HepG2 (cell line): ENCODE results near the gene STXBP2. TPM values are rescaled to one million over a fixed set of nuclear protein-coding genes. Genes with fewer than 3 reads are reported as not detected.

Source experiments
- DNMT3B ChIP-seq: conservative IDR thresholded peaks from 2 replicates; pipeline ENCODE4 v1.6.1; 2016; ENCODE audit warnings: missing biosample characterization, control low read depth
- MAF1 ChIP-seq: sonication (generic); formaldehyde crosslinking; IDR thresholded peaks from 2 replicates; pipeline ENCODE4 v1.5.0; 2020; ENCODE audit warnings: missing genetic modification reagents, borderline replicate concordance
- MTA1 ChIP-seq: sonication (generic); formaldehyde crosslinking; IDR thresholded peaks from 2 replicates; pipeline ENCODE4 v1.4.0; 2020; ENCODE audit warnings: missing genetic modification reagents, mild to moderate bottlenecking, borderline replicate concordance
- NFIC ChIP-seq: IDR thresholded peaks from 2 replicates; pipeline ENCODE4 v1.6.1; 2012; ENCODE audit warnings: mild to moderate bottlenecking, low read length, inconsistent platforms
- SOX6 ChIP-seq, 2 experiments: fragments of 450-650 bp in 1 of 2; sonication (generic) in 1 of 2; formaldehyde crosslinking in 1 of 2; IDR thresholded peaks; 2 replicates each; pipeline versions ENCODE4 v1.4.0 to v1.6.1; 2017 to 2020; ENCODE audit warnings: antibody characterized with exemption in 1 of 2, mild to moderate bottlenecking in 1 of 2, missing genetic modification reagents in 1 of 2
- SP5 ChIP-seq: IDR thresholded peaks from 2 replicates; pipeline ENCODE4 v1.6.1; 2016; ENCODE audit warnings: low read depth, borderline replicate concordance
- STAT5B ChIP-seq: sonication (generic); formaldehyde crosslinking; IDR thresholded peaks from 2 replicates; pipeline ENCODE4 v1.4.0; 2020; ENCODE audit warnings: missing genetic modification reagents
- TCF12 ChIP-seq, 2 experiments: fragments of 450-650 bp in 1 of 2; sonication (generic) in 1 of 2; formaldehyde crosslinking in 1 of 2; IDR thresholded peaks; 2 replicates each; pipeline versions ENCODE4 v1.6.1 to v1.8.0; 2017 to 2022; ENCODE audit warnings: antibody characterized with exemption in 1 of 2, mild to moderate bottlenecking in 1 of 2, missing genetic modification reagents in 1 of 2, moderate library complexity in 1 of 2
- ZNF547 ChIP-seq: sonication (generic); formaldehyde crosslinking; IDR thresholded peaks from 2 replicates; pipeline ENCODE4 v1.5.1; 2020; ENCODE audit warnings: mild to moderate bottlenecking, missing genetic modification reagents
- ZNF773 ChIP-seq: sonication (generic); formaldehyde crosslinking; IDR thresholded peaks from 2 replicates; pipeline ENCODE4 v1.4.0; 2020; ENCODE audit warnings: missing genetic modification reagents, borderline replicate concordance
- ZNF776 ChIP-seq: sonication (generic); formaldehyde crosslinking; IDR thresholded peaks from 2 replicates; pipeline ENCODE4 v1.4.0; 2020; ENCODE audit warnings: mild to moderate bottlenecking, missing genetic modification reagents
- polyA plus RNA-seq, 8 experiments: library from polyadenylated mRNA; depleted of rRNA in 3 of 8; stranded (reverse) in 7 of 8; unstranded in 1 of 8; fragments of >200 nt; fragmentation: Illumina TruSeq in 4 of 8; extraction: Trizol in 4 of 8; gene quantifications; 2 replicates each; pipeline versions ENCODE4 v1.2.1 to v1.2.3, GENCODE V29; 2011 to 2016; ENCODE audit warnings: low read depth in 4 of 8, missing spikeins in 1 of 8, mixed read lengths in 1 of 8; ENCODE audit not compliant: insufficient read depth in 1 of 8
- total RNA-seq, 5 experiments: library from RNA; depleted of rRNA; stranded (reverse); fragments of >200 nt; fragmentation: Illumina TruSeq; extraction: Trizol; gene quantifications; 2 replicates each; pipeline ENCODE4 v1.2.3, GENCODE V29; 2016; ENCODE audit warnings: low read depth in 1 of 5
- TF ChIP-seq, protein P1 (sequence below): sonication (generic); formaldehyde crosslinking; IDR thresholded peaks from 2 replicates; pipeline ENCODE4 v1.4.0; 2020; ENCODE audit warnings: missing genetic modification reagents
- TF ChIP-seq, protein P2 (sequence below): sonication (generic); formaldehyde crosslinking; IDR thresholded peaks from 2 replicates; pipeline ENCODE4 v1.8.1; 2023; ENCODE audit warnings: mild to moderate bottlenecking, inconsistent platforms, moderate library complexity, missing genetic modification reagents, borderline replicate concordance
- TF ChIP-seq, protein P3 (sequence below): sonication (generic); formaldehyde crosslinking; IDR thresholded peaks from 2 replicates; pipeline ENCODE4 v1.8.0; 2022; ENCODE audit warnings: mild to moderate bottlenecking, missing genetic modification reagents, moderate library complexity
- TF ChIP-seq, protein P4 (sequence below): sonication (generic); formaldehyde crosslinking; IDR thresholded peaks from 2 replicates; pipeline ENCODE4 v1.4.0; 2020; ENCODE audit warnings: missing genetic modification reagents

The STXBP2 gene
- total and polyA plus RNA-seq, 2 of the 13 experiments (the other 11 are each of a cell fraction or from before 2014, with no cell fraction given) = 22.8 to 40.1 TPM

DNA sequence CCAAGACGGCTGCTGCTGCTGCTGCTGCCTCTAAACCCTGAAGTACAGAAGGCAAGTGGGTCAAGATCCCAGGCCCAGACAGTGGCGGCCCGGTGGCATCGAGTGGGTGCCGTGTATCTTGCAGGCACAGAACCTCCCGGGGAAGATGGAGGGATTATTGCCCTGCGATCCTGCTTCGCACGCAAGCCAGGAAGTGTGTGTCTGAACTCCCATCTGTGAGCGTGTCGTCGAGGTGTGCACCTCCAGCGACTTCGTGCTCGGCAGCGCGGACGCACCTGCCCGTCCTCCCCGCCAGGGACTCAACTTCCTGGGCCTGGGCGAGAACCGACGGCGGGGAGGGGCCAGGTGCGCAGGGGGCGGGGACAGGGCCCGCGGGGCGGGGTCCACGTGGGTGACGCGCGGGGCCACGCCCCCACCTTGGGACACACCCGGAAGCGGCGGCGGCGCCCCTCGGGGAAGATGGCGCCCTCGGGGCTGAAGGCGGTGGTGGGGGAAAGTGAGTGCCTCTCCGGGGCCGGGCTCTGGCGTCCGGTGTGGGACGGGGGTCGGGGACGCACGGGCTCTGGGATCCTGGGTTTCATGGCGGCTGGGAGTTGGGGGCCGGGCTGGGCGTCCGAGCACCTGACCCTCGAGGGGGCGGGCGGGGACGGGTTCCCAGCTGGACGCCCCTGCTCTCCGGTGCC, at the start of gene STXBP2 (continued):
- TF ChIP-seq, protein P1, sequence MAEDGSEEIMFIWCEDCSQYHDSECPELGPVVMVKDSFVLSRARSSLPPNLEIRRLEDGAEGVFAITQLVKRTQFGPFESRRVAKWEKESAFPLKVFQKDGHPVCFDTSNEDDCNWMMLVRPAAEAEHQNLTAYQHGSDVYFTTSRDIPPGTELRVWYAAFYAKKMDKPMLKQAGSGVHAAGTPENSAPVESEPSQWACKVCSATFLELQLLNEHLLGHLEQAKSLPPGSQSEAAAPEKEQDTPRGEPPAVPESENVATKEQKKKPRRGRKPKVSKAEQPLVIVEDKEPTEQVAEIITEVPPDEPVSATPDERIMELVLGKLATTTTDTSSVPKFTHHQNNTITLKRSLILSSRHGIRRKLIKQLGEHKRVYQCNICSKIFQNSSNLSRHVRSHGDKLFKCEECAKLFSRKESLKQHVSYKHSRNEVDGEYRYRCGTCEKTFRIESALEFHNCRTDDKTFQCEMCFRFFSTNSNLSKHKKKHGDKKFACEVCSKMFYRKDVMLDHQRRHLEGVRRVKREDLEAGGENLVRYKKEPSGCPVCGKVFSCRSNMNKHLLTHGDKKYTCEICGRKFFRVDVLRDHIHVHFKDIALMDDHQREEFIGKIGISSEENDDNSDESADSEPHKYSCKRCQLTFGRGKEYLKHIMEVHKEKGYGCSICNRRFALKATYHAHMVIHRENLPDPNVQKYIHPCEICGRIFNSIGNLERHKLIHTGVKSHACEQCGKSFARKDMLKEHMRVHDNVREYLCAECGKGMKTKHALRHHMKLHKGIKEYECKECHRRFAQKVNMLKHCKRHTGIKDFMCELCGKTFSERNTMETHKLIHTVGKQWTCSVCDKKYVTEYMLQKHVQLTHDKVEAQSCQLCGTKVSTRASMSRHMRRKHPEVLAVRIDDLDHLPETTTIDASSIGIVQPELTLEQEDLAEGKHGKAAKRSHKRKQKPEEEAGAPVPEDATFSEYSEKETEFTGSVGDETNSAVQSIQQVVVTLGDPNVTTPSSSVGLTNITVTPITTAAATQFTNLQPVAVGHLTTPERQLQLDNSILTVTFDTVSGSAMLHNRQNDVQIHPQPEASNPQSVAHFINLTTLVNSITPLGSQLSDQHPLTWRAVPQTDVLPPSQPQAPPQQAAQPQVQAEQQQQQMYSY (CRISPR knock-in tag) = no peak
- TF ChIP-seq SP5 (CRISPR knock-in tag) (no peak), STAT5B (CRISPR knock-in tag) (no peak), ZNF773 (CRISPR knock-in tag) (peak; percentile 89; the same call in 1 of the 2 replicates), TCF12 (IDR thresholded peaks at IDR 0.05) (no peak), TCF12 (CRISPR knock-in tag; IDR thresholded peaks at IDR 0.05) (no peak), MAF1 (no peak), NFIC (no peak), ZNF547 (no peak; the same call in 1 of the 2 replicates), MTA1 (CRISPR knock-in tag) (no peak), ZNF776 (CRISPR knock-in tag) (peak; percentile 44; the same call in 1 of the 2 replicates), SOX6 (IDR thresholded peaks at IDR 0.05) (no peak), SOX6 (CRISPR knock-in tag; IDR thresholded peaks at IDR 0.05) (no peak), DNMT3B (CRISPR knock-in tag) (no peak)
- TF ChIP-seq, protein P2, sequence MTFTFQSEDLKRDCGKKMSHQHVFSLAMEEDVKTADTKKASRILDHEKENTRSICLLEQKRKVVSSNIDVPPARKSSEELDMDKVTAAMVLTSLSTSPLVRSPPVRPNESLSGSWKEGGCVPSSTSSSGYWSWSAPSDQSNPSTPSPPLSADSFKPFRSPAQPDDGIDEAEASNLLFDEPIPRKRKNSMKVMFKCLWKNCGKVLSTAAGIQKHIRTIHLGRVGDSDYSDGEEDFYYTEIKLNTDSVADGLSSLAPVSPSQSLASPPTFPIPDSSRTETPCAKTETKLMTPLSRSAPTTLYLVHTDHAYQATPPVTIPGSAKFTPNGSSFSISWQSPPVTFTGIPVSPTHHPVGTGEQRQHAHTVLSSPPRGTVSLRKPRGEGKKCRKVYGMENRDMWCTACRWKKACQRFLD (CRISPR knock-in tag) = peak; percentile 82
- TF ChIP-seq, protein P3, sequence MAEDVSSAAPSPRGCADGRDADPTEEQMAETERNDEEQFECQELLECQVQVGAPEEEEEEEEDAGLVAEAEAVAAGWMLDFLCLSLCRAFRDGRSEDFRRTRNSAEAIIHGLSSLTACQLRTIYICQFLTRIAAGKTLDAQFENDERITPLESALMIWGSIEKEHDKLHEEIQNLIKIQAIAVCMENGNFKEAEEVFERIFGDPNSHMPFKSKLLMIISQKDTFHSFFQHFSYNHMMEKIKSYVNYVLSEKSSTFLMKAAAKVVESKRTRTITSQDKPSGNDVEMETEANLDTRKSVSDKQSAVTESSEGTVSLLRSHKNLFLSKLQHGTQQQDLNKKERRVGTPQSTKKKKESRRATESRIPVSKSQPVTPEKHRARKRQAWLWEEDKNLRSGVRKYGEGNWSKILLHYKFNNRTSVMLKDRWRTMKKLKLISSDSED (CRISPR knock-in tag) = no peak
- TF ChIP-seq, protein P4, sequence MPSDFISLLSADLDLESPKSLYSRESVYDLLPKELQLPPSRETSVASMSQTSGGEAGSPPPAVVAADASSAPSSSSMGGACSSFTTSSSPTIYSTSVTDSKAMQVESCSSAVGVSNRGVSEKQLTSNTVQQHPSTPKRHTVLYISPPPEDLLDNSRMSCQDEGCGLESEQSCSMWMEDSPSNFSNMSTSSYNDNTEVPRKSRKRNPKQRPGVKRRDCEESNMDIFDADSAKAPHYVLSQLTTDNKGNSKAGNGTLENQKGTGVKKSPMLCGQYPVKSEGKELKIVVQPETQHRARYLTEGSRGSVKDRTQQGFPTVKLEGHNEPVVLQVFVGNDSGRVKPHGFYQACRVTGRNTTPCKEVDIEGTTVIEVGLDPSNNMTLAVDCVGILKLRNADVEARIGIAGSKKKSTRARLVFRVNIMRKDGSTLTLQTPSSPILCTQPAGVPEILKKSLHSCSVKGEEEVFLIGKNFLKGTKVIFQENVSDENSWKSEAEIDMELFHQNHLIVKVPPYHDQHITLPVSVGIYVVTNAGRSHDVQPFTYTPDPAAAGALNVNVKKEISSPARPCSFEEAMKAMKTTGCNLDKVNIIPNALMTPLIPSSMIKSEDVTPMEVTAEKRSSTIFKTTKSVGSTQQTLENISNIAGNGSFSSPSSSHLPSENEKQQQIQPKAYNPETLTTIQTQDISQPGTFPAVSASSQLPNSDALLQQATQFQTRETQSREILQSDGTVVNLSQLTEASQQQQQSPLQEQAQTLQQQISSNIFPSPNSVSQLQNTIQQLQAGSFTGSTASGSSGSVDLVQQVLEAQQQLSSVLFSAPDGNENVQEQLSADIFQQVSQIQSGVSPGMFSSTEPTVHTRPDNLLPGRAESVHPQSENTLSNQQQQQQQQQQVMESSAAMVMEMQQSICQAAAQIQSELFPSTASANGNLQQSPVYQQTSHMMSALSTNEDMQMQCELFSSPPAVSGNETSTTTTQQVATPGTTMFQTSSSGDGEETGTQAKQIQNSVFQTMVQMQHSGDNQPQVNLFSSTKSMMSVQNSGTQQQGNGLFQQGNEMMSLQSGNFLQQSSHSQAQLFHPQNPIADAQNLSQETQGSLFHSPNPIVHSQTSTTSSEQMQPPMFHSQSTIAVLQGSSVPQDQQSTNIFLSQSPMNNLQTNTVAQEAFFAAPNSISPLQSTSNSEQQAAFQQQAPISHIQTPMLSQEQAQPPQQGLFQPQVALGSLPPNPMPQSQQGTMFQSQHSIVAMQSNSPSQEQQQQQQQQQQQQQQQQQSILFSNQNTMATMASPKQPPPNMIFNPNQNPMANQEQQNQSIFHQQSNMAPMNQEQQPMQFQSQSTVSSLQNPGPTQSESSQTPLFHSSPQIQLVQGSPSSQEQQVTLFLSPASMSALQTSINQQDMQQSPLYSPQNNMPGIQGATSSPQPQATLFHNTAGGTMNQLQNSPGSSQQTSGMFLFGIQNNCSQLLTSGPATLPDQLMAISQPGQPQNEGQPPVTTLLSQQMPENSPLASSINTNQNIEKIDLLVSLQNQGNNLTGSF (CRISPR knock-in tag) = no peak; the same call in 1 of the 2 replicates
